HG03439 (cell line): Measurements from ENCODE around the gene BMPR1B.
"Not testable (repeated sequence)": the region's sequence is repeated elsewhere in the genome, so short reads cannot be mapped to it uniquely, and the experiment has no call there.

ENCODE experiments used
- ATAC-seq: cut with Tn5 transposase; IDR thresholded peaks from one replicate; pipeline ENCODE4 v1.9.1; 2021; ENCODE audit warnings: mild to moderate bottlenecking, moderate library complexity; ENCODE audit not compliant: unreplicated experiment

The BMPR1B gene

GRCh38 chr4:94831607-94832006 is 73.9 kb downstream of the BMPR1B start:
- no peak for ATAC-seq

GRCh38 chr4:94832329-94832728 is 74.6 kb downstream of the BMPR1B start:
- not testable (repeated sequence) for ATAC-seq

DNA sequence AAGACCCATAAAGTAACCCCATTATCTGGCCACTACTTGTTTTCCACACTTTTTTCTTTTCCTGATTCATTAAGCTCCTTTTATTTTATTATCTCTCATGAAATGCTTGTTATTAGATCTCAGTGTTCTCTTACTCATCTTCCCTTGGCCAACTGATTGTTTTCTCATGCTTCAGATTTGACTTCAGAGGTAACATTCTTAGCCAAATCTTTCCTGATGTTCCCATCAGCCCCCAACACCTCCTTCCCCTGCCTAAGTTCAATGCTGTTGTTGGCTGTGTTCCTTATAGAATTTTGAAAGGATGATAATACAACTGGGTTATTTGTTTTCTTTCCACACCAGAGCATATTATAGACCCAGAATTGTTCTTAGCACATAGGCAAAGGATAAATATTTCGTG is 75.6 kb downstream of the BMPR1B start:
- ATAC-seq: no peak

GRCh38 chr4:94834501-94834900 is 76.7 kb downstream of the BMPR1B start:
- ATAC-seq: no peak

- ATAC-seq: not testable (repeated sequence)
Observed at GRCh38 chr4:94841166-94841863, 83.6 kb downstream of the BMPR1B start.

DNA sequence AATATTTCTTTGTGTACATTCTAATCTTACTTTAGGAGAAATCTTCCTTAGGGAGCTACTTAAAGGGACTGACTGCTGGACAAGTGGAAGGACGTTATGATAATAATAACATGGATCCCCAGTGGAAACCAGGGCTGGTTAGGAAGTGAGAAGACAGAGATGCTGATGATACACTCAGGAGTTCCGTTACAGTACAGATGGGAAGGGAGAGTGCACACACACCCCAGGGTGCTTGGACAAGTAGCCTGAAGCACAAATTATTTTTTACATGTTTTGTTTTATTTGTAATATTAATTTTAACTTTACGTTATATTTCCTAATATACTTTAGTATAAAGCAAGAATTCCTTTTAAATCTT is 84.1 kb downstream of the BMPR1B start:
- no peak for ATAC-seq

GRCh38 chr4:94843216-94843615 is 85.5 kb downstream of the BMPR1B start:
- ATAC-seq: no peak

DNA sequence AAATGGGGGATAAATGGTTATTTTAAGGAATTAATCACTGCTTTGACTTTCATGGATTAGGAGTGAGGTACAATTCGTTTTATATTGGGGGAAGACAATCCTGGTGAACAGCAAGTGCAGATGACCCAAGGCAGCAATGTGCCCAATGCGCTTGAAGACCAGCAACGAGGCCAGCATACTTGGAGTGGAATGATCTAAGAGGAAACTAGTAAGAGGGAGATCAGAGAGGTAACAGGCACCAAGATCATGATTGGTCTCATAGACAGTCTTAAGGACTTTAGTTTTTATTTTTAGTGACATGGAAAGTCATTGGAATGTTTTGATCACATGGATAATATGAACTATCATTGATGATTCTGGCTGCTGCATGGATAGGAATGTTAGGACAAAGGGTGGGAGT is 90.6 kb downstream of the BMPR1B start:
- ATAC-seq: no peak

- no peak for ATAC-seq
Observed at GRCh38 chr4:94849901-94850300, 92.1 kb downstream of the BMPR1B start.

- ATAC-seq: no peak
Observed at GRCh38 chr4:94852616-94853015, 94.9 kb downstream of the BMPR1B start.

- ATAC-seq: no peak
Observed at GRCh38 chr4:94856030-94856429, 98.3 kb downstream of the BMPR1B start.

- no peak for ATAC-seq
Observed at GRCh38 chr4:94870146-94870545, 112.4 kb downstream of the BMPR1B start.

DNA sequence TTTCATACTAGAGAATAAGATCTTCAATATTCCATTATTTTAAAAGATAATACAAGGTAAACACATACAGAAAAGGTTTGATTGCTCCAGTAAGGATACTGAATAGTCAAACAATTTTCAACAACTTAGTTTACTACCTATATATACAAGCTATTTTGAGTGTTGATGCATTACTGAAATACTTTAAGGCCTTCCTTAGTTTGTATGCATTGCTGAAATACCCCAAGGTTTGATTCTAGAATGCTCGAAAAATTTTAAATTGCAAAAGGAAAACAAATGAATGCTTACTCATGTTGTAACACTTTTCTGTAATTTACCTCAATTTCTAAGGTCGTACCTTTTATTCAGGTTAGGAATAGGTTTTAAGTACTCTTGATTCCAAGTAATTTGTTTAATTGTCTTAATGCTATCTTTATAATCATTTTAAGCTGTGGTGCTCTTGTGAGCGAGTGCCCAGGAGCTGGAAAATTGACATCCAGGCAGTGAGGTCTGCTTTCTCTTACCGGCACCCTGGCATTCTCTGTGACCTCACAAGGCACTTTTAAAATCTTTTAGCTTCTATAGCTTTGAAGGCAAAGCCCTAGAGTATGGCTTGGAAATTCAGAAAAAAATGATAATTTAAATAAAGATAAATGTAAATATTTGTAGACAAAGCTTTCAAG is 114.0 kb downstream of the BMPR1B start:
- no peak for ATAC-seq

GRCh38 chr4:94877973-94878372 is 120.2 kb downstream of the BMPR1B start:
- no peak for ATAC-seq

DNA sequence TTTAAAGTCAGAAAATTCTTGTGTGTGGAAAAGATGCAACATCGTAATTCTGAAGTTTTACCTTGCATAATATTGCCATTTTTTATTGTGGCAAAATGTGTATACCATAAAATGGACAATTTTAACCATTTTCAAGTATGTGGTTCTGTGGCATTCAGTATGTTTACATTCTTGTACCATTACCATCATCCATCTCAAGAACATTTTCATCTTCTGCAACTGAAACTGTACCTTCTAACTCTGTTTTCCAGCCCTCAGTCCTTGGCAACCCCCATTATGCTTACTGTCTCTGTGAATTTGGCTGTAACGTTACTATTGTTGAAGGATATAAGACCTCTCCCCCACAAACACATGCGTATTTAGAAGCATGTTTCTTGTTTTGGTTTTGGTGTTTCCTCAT is 123.2 kb downstream of the BMPR1B start:
- ATAC-seq: no peak

DNA sequence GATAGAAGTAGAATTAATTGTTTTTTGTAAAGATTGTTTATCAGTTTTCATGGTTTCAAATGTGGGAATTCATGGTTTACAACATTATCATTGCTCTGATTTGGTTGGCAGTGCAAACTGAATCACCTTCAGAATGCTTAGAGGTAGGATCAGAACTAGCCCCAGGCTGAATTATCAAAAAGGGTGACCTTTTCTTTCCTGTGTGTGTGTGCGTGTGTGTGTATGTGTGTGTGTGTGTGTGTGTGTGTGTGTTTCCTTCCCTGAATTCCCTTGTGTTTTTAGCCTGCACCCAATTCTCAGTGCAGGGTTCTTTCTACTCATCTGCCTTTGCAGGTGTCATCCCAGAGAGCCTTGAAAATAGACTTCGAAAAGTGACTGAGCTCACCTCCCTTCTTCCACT is 125.0 kb downstream of the BMPR1B start:
- ATAC-seq: no peak

DNA sequence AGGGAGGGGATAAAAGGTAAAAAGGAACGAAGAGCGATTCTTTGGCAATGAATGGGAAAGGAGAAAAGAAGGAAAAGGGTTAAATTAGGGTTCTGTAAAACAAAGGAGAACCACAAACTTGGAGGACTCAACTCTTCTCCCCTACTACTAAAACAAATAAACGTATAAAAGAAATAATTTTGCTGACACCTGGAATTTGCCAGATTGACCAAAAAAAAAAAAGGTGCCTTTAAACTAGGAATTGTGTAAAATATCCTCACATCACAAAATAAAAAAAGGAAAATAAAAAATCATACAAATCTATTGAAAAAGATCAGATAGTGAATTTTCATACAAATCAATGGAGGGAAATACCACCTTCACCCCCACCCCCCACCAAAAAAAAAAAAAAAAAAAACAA is 129.3 kb downstream of the BMPR1B start:
- ATAC-seq: no peak

DNA sequence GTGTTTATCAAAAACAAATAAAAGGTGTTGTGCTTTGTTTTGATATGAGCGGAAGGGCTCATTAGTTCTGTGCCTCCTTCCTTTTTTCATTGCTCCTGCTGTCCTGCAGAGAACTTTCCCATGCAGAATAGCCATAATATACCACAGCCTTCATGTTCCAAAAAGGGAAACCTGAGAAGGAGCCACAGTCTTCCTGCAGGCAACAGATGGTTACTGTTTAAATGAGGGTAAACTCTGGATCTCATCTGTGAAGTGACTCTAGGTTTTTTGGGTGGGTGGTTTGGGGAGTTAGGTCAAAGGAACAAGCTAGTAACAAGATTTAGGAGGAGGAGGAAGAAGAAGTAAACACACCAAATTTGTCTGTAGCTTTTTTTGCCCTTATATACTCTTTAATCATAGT is 131.8 kb downstream of the BMPR1B start:
- no peak for ATAC-seq

GRCh38 chr4:94889946-94890345 is 132.2 kb downstream of the BMPR1B start:
- no peak for ATAC-seq

DNA sequence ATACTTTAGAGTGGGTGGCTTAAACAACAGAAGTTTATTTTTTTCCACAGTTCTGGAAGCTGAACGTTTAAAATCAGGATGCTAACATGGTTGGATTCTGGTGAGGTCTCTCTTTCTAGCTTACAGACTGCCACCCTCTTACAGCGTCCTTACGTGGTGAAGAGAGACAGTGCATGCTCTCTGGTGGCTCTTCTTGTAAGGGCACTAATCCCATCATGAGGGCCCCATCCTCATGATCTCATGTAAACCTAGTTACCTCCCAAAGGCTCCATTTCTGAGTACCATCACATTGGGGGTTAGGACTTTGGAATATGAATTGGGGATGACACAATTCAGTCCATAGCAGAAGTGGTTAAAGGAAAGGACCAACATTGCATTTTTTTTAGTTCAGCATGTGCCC is 132.8 kb downstream of the BMPR1B start:
- no peak for ATAC-seq

GRCh38 chr4:94892051-94892450 is 134.3 kb downstream of the BMPR1B start:
- ATAC-seq: no peak

DNA sequence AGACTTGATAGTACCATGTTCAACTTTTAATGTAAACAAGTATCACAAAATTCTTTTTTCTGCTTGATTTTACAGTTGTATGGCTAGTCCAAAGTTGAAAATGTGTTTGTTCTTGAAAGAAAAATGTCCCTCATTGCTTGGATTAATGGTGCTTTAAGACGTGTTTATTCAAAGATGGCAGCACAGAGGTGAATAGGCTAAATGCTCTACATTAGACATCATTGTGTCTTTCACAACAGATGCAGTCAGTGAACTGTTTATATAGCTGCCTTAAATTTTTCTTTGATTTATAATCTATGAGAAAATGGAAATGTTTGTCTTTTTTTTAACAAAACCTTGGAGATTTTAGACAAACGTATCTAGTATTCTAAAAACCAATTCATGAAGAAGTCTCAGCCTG is 137.3 kb downstream of the BMPR1B start:
- no peak for ATAC-seq

DNA sequence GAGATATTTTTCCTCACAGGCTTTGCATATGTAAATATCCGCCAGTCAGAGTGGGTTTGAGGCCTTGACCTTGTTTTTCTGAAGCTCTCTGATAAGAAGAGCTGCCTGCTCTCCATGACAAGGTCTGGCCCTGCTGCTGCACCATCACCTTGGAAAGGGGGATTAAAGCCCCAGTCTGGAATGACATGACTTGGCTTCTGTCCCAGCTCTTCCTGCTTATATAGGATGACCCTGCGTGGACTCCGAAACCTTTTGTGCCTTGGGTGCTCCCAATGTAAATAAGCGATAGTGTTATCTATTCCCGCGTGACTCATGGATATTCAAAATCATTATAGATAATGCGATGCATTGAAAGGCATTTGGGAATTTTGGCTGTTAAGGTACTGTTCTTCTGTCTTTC is 139.3 kb downstream of the BMPR1B start:
- ATAC-seq: no peak
